ENCODE data around the gene MVK. TPM values are rescaled to one million over a fixed set of nuclear protein-coding genes. Genes with fewer than 3 reads are reported as not detected.

The MVK gene
- total RNA-seq, 6 experiments from 2014 or later = 14.2 to 60.0 (median 37.6) TPM

- H3K27me3 ChIP-seq = no peaks in the 10 kb centered on the region
- H3K27ac ChIP-seq = no peak overlapping the region
- no peaks in the 10 kb centered on the region for H3K9me3 ChIP-seq
- H3K4me3 ChIP-seq = no peak overlapping the region
- DNase-seq = no peak
- ATAC-seq = no peak
- intact Hi-C loops (cut with DNase I) = no loop called here
- no peaks in the 10 kb centered on the region for H3K36me3 ChIP-seq
- no peaks in the 10 kb centered on the region for H3K4me1 ChIP-seq
- 90% methylated on average over 2 of the region's 2 CpGs for WGBS (ENCODE audit: insufficient coverage, low coverage, low lambda C conversion rate, missing lambda C conversion rate)
- TF ChIP-seq CTCF (IDR thresholded peaks at IDR 0.05) (no peak), POLR2A (IDR thresholded peaks at IDR 0.05) (no peak)
Observed at GRCh38 chr12:109641422-109641821, 67.8 kb downstream of the MVK start.

- no peak for ATAC-seq
- no peak overlapping the region for H3K4me3 ChIP-seq
- H3K27me3 ChIP-seq = no peaks in the 10 kb centered on the region
- no peak overlapping the region for H3K27ac ChIP-seq
- H3K36me3 ChIP-seq = no peaks in the 10 kb centered on the region
- H3K4me1 ChIP-seq = no peaks in the 10 kb centered on the region
- DNase-seq = no peak
- intact Hi-C loops (cut with DNase I) = no loop called here
- H3K9me3 ChIP-seq = no peaks in the 10 kb centered on the region
- WGBS (ENCODE audit: insufficient coverage, low coverage, low lambda C conversion rate, missing lambda C conversion rate) = 54% methylated on average over 10 of the region's 10 CpGs
- TF ChIP-seq POLR2A (IDR thresholded peaks at IDR 0.05) = no peak
- TF ChIP-seq CTCF (IDR thresholded peaks at IDR 0.05) = no peak
Observed at GRCh38 chr12:109642506-109643132, 69.0 kb downstream of the MVK start.

GRCh38 chr12:109645194-109645593 is 71.6 kb downstream of the MVK start:
- 67% methylated on average over 6 of the region's 11 CpGs for WGBS (ENCODE audit: insufficient coverage, low coverage, low lambda C conversion rate, missing lambda C conversion rate)
- ATAC-seq (no peak), DNase-seq (no peak)
- Histone ChIP-seq H3K27me3 (no peaks in the 10 kb centered on the region), H3K4me3 (no peak overlapping the region), H3K27ac (no peak overlapping the region), H3K9me3 (no peaks in the 10 kb centered on the region), H3K4me1 (no peaks in the 10 kb centered on the region), H3K36me3 (no peaks in the 10 kb centered on the region)
- intact Hi-C loops (cut with DNase I) = no loop called here
- TF ChIP-seq CTCF (IDR thresholded peaks at IDR 0.05) (no peak), POLR2A (IDR thresholded peaks at IDR 0.05) (no peak)

GRCh38 chr12:109645708-109646107 is 72.1 kb downstream of the MVK start:
- no peak overlapping the region for H3K27ac ChIP-seq
- intact Hi-C loops (cut with DNase I) = no loop called here
- no peaks in the 10 kb centered on the region for H3K27me3 ChIP-seq
- H3K9me3 ChIP-seq = no peaks in the 10 kb centered on the region
- TF ChIP-seq CTCF (IDR thresholded peaks at IDR 0.05) = no peak
- TF ChIP-seq POLR2A (IDR thresholded peaks at IDR 0.05) = no peak
- WGBS (ENCODE audit: insufficient coverage, low coverage, low lambda C conversion rate, missing lambda C conversion rate) = 86% methylated on average over 6 of the region's 11 CpGs
- H3K4me1 ChIP-seq = no peaks in the 10 kb centered on the region
- no peaks in the 10 kb centered on the region for H3K36me3 ChIP-seq
- H3K4me3 ChIP-seq = no peak overlapping the region
- no peak for ATAC-seq
- DNase-seq = no peak

Other genes with a start within 250 kb of the MVK start
- gene MYO1H, start 225.9 kb upstream of the MVK start, total RNA-seq = not detected
- gene KCTD10, start 96.5 kb upstream of the MVK start, total RNA-seq = 10 to 100 TPM in 4 of 6 experiments, 1 to 10 TPM in 2; 5.8 to 20.2 (median 11.6) TPM
- 10 to 100 TPM; 15.3 to 31.8 (median 22.5) TPM for gene UBE3B, start 96.2 kb upstream of the MVK start, total RNA-seq
- gene MMAB, start 290 bp upstream of the MVK start, total RNA-seq = 10 to 100 TPM; 42.6 to 99.8 (median 65.2) TPM
- 1 to 10 TPM in 5 of 6 experiments, under 1 TPM in 1; 0.34 to 4.3 (median 1.2) TPM for gene FAM222A, start 140.0 kb downstream of the MVK start, total RNA-seq

Measured in right lobe of liver (tissue), 6 donors.